Retinal pigment epithelial cell (primary cell): ENCODE measurements around the gene MAML3.

Source experiments
- DNase-seq: peaks from one replicate; pipeline ENCODE4 v3.0.0-alpha.2; 2010; ENCODE audit warnings: low read depth
- H3K4me3 ChIP-seq: 2 replicates; pipeline ENCODE4 v1.5.1; 2011; ENCODE audit warnings: mild to moderate bottlenecking, low read length, control low read depth, moderate library complexity
- TF ChIP-seq, protein P1 (sequence below): conservative IDR thresholded peaks from 2 replicates; pipeline ENCODE4 v1.5.1; 2011; ENCODE audit warnings: low read depth, low read length, control low read depth, inconsistent platforms

The MAML3 gene

GRCh38 chr4:139859876-139860275, 294.1 kb downstream of the MAML3 start:
- TF ChIP-seq, protein P1, sequence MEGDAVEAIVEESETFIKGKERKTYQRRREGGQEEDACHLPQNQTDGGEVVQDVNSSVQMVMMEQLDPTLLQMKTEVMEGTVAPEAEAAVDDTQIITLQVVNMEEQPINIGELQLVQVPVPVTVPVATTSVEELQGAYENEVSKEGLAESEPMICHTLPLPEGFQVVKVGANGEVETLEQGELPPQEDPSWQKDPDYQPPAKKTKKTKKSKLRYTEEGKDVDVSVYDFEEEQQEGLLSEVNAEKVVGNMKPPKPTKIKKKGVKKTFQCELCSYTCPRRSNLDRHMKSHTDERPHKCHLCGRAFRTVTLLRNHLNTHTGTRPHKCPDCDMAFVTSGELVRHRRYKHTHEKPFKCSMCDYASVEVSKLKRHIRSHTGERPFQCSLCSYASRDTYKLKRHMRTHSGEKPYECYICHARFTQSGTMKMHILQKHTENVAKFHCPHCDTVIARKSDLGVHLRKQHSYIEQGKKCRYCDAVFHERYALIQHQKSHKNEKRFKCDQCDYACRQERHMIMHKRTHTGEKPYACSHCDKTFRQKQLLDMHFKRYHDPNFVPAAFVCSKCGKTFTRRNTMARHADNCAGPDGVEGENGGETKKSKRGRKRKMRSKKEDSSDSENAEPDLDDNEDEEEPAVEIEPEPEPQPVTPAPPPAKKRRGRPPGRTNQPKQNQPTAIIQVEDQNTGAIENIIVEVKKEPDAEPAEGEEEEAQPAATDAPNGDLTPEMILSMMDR, result no peak
- no peak overlapping the region for H3K4me3 ChIP-seq
- DNase-seq, result no peak

DNA sequence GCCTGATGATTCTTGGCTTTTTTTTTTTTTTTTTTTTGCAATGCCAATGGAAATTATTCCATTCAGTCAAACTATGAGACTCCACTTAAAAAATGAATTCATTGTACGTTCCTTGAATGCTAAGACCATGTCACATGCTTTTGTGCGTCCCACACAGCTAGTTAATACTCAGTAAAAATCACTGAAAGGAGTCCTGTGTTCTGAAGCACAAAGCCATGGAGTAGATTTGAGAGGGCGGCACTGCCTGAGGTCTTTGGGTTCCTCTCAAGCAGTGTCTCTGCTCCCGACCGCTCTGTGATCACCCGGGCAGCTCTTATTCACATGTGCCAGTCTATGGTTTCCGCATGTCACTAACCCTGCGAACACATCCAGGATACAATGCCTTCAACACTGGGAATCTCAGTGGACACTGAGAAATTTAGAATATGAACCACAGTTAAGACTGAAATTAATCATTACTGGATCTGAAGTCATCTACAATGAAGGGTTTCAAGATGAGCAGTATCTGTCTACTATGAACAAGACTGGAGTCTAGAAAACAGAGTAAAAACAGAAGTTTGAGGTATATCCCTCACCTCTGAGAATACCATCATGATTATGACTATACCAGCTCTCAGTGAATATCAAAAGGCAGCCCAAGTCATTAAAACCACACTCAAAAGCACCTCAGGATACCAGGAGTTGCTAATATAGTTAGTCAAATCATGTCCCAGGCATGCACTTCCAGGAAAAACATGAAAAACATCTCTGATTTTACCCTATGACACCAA, 295.4 kb downstream of the MAML3 start:
- TF ChIP-seq, protein P1, result no peak
- DNase-seq, result no peak
- H3K4me3 ChIP-seq, result no peak overlapping the region

DNA sequence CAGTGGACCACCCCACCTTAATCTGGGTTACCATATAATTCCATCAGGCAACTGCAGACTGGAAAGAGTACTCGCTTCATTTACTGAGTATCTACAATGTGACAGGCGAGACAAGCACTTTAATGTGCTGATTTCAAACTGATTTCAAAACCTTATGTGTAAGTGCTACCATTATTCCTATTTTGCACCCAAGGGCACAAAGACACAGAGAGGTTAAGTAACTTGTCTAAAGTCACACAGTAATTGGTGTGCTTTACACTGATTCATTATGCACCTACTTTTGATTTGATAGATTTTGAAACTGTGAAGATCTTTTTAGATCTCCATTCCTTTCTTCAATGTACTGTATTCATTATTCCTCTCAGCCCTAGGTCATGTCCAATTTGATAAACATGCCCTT, 296.0 kb downstream of the MAML3 start:
- DNase-seq, result no peak
- H3K4me3 ChIP-seq, result no peak overlapping the region
- TF ChIP-seq, protein P1, result no peak

GRCh38 chr4:139857021-139857420, 297.0 kb downstream of the MAML3 start:
- TF ChIP-seq, protein P1, result no peak
- H3K4me3 ChIP-seq, result no peak overlapping the region

GRCh38 chr4:139854668-139855403, 299.1 kb downstream of the MAML3 start:
- no peak for DNase-seq
- TF ChIP-seq, protein P1, result no peak
- H3K4me3 ChIP-seq, result no peak overlapping the region

More at GRCh38 chr4:139857021-139857420, 297.0 kb downstream of the MAML3 start:
- peak; percentile 42 for DNase-seq

GRCh38 chr4:139853309-139853708, 300.7 kb downstream of the MAML3 start:
- no peak overlapping the region for H3K4me3 ChIP-seq
- no peak for DNase-seq
- TF ChIP-seq, protein P1, result no peak
